ENCODE measurements around the gene KRTAP20-1. TPM values are rescaled to one million over a fixed set of nuclear protein-coding genes. Genes with fewer than 3 reads are reported as not detected.

The KRTAP20-1 gene
- total and polyA plus RNA-seq, 8 donors: not detected

DNA sequence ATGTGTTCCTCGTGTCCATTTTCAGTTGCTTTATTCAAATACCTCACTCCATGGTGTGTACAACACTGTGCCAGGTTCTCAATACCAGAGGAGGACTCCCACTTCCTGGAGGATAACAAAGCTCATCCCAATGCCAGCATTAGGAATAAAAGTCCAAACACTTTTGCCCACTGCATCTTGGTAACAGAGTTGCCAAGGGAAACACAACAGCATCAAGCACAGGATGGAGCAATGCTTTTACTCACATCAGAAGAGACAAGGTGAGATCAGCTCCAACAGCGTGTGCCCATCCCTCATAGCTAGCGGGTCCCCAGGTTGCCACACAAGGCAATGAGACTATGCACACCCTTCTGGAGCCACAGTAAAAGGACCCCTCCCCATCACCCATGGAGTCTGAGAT, 7.1 kb downstream of the KRTAP20-1 start:
- 80 to 91% (median 87%) methylated on average over 3 of the region's 3 CpGs for WGBS, 5 donors
- H3K4me3 ChIP-seq: no peak overlapping the region
- H3K36me3 ChIP-seq: no peaks in the 10 kb centered on the region

DNA sequence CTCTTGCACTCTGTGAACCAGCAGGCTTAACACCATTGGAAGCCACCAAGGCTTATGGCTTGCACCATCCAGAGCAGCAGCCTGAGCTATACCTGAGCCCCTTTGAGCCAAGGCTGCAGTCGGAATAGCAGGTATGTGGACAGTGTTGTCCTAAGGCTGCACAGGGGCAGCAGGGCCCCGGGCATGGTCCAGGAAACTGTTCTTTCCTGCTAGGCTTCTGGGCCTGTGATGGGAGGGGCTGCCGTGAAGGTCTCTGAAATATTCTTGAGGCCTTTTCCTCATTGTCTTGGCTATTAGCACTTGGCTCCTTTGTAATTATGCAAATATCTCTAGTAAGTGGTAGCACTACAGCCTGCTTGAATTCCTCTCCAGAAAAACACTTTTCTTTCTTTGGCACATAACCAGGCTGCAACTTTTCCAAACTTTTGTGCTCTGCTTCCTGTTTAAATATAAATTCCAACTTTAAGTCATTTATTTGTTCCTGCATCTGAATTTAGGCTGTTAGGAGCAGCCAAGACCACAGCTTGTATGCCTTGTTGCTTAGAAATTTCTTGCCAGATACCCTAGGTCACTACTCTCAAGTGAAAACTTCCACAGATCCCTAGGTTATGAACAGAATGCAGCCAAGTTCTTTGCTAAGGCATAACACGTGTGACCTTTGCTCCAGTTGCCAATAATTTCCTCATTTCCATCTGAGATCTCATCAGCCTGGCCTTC, 9.4 kb downstream of the KRTAP20-1 start:
- DNase-seq: no peak
- TF ChIP-seq, protein P1, sequence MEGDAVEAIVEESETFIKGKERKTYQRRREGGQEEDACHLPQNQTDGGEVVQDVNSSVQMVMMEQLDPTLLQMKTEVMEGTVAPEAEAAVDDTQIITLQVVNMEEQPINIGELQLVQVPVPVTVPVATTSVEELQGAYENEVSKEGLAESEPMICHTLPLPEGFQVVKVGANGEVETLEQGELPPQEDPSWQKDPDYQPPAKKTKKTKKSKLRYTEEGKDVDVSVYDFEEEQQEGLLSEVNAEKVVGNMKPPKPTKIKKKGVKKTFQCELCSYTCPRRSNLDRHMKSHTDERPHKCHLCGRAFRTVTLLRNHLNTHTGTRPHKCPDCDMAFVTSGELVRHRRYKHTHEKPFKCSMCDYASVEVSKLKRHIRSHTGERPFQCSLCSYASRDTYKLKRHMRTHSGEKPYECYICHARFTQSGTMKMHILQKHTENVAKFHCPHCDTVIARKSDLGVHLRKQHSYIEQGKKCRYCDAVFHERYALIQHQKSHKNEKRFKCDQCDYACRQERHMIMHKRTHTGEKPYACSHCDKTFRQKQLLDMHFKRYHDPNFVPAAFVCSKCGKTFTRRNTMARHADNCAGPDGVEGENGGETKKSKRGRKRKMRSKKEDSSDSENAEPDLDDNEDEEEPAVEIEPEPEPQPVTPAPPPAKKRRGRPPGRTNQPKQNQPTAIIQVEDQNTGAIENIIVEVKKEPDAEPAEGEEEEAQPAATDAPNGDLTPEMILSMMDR (IDR thresholded peaks at IDR 0.05): no peak
- no peak for TF ChIP-seq POLR2AphosphoS5 (IDR thresholded peaks at IDR 0.05)
- no peak for TF ChIP-seq POLR2A (IDR thresholded peaks at IDR 0.05)
- TF ChIP-seq EP300 (IDR thresholded peaks at IDR 0.05): no peak
- no peaks in the 10 kb centered on the region for H3K4me1 ChIP-seq
- intact Hi-C loops (cut with DNase I; ENCODE audit: low total_unique reads): no loop called here
- no peaks in the 10 kb centered on the region for H3K36me3 ChIP-seq
- WGBS, 5 donors: 57 to 70% (median 63%) methylated on average over 4 of the region's 4 CpGs
- peaks cover 0 to 31% (median 12%) of the 10 kb centered on the region in 4 donors for H3K9me3 ChIP-seq
- H3K27me3 ChIP-seq: no peaks in the 10 kb centered on the region
- H3K27ac ChIP-seq: no peak overlapping the region
- no peak overlapping the region for H3K4me3 ChIP-seq

More for the DNA sequence above, 7.1 kb downstream of the KRTAP20-1 start:
- Histone ChIP-seq H3K4me1 (no peaks in the 10 kb centered on the region), H3K27me3 (no peaks in the 10 kb centered on the region), H3K9me3 (peaks cover 0 to 28% (median 12%) of the 10 kb centered on the region in 4 donors), H3K27ac (no peak overlapping the region)
- no peak for TF ChIP-seq POLR2A (IDR thresholded peaks at IDR 0.05)
- no peak for TF ChIP-seq POLR2AphosphoS5 (IDR thresholded peaks at IDR 0.05)
- TF ChIP-seq, protein P1 (IDR thresholded peaks at IDR 0.05): no peak
- no peak for TF ChIP-seq EP300 (IDR thresholded peaks at IDR 0.05)
- intact Hi-C loops (cut with DNase I; ENCODE audit: low total_unique reads): no loop called here
- DNase-seq: no peak

DNA sequence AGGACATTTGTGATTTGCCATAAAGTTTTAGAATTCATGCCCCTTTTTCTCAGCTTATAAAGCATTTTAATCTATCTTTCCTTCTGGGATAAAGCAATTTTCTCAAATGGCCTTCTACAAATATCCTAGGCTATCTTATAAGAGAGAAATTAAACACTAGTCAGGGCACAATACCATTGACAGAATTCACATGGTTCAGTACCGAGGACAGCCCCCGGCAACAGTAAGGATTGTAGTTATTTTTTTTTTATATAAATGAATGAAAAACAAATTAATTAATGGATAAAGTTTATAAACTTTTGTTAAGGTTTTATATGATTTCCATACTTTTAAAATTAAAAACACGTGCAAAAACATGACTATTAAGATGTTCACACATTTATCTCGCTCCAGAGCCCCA, 11.9 kb downstream of the KRTAP20-1 start:
- WGBS, 5 donors: 67 to 86% (median 79%) methylated on average over 4 of the region's 4 CpGs
- H3K9me3 ChIP-seq: peaks cover 0 to 31% (median 13%) of the 10 kb centered on the region in 4 donors

DNA sequence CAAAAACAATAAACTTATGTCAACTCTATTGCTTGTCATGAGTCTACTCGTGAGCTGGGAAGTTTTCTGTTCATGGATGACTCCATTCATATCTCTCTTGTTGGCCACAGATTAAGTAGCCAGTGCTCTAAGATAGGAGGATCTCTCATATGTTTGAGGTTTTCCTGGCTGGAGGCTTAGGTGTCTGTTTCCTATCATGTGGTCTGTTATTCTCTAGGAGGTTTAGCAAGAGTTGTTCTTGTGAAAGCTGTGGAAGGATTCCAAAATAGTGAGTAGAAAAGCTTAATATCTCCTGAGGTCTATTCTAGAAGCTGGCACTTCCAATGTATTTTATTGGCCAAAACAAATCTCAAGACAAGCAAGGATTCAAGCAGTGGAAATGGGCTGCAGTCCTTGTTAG, 13.0 kb downstream of the KRTAP20-1 start:
- H3K4me1 ChIP-seq: no peaks in the 10 kb centered on the region
- TF ChIP-seq EP300 (IDR thresholded peaks at IDR 0.05) (no peak), POLR2A (IDR thresholded peaks at IDR 0.05) (no peak), POLR2AphosphoS5 (IDR thresholded peaks at IDR 0.05) (no peak)
- TF ChIP-seq, protein P1 (IDR thresholded peaks at IDR 0.05): no peak
- H3K36me3 ChIP-seq: no peaks in the 10 kb centered on the region
- H3K4me3 ChIP-seq: no peak overlapping the region
- no peaks in the 10 kb centered on the region for H3K27me3 ChIP-seq
- DNase-seq: peak in 1 of 2 donors; percentile 3
- H3K9me3 ChIP-seq: peaks cover 0 to 28% (median 14%) of the 10 kb centered on the region in 4 donors
- intact Hi-C loops (cut with DNase I; ENCODE audit: low total_unique reads): no loop called here
- H3K27ac ChIP-seq: no peak overlapping the region
- WGBS, 5 donors: 43 to 59% (median 56%) methylated on average over 1 of the region's 1 CpG

More for the DNA sequence above, 11.9 kb downstream of the KRTAP20-1 start:
- no peak overlapping the region for H3K27ac ChIP-seq
- intact Hi-C loops (cut with DNase I; ENCODE audit: low total_unique reads): no loop called here
- H3K27me3 ChIP-seq: no peaks in the 10 kb centered on the region
- TF ChIP-seq POLR2A (IDR thresholded peaks at IDR 0.05): no peak
- no peak for TF ChIP-seq POLR2AphosphoS5 (IDR thresholded peaks at IDR 0.05)
- no peak for TF ChIP-seq EP300 (IDR thresholded peaks at IDR 0.05)
- TF ChIP-seq, protein P1 (IDR thresholded peaks at IDR 0.05): no peak
- H3K4me1 ChIP-seq: no peaks in the 10 kb centered on the region
- H3K4me3 ChIP-seq: no peak overlapping the region
- no peaks in the 10 kb centered on the region for H3K36me3 ChIP-seq
- DNase-seq: no peak
